HG03139 (cell line): Measurements from ENCODE around the gene MAP4K2.

ENCODE experiments used
- ATAC-seq: cut with Tn5 transposase; IDR thresholded peaks from one replicate; pipeline ENCODE4 v1.9.1; 2021; ENCODE audit not compliant: unreplicated experiment

The MAP4K2 gene

GRCh38 chr11:64755681-64756361 lies 47.2 kb downstream of the MAP4K2 start:
- ATAC-seq: no peak

GRCh38 chr11:64754919-64755662 lies 47.9 kb downstream of the MAP4K2 start:
- no peak for ATAC-seq

- ATAC-seq: no peak
These were observed 48.7 kb downstream of the MAP4K2 start for GRCh38 chr11:64754124-64754918.

- ATAC-seq: no peak
These were observed 49.5 kb downstream of the MAP4K2 start for GRCh38 chr11:64753380-64754123.

- ATAC-seq: no peak
These were observed 50.0 kb downstream of the MAP4K2 start for GRCh38 chr11:64753019-64753379.

- ATAC-seq: no peak
These were observed 50.6 kb downstream of the MAP4K2 start for GRCh38 chr11:64752175-64752970.

- ATAC-seq: no peak
These were observed 51.4 kb downstream of the MAP4K2 start for GRCh38 chr11:64751580-64751979.

- no peak for ATAC-seq
These were observed 51.9 kb downstream of the MAP4K2 start for GRCh38 chr11:64751136-64751535.

GRCh38 chr11:64750361-64751054 lies 52.5 kb downstream of the MAP4K2 start:
- no peak for ATAC-seq

- no peak for ATAC-seq
These were observed 54.9 kb downstream of the MAP4K2 start for GRCh38 chr11:64747961-64748665.

- ATAC-seq: no peak
These were observed 56.5 kb downstream of the MAP4K2 start for GRCh38 chr11:64746486-64746885.

- no peak for ATAC-seq
These were observed 57.3 kb downstream of the MAP4K2 start for GRCh38 chr11:64745521-64746328.

- no peak for ATAC-seq
These were observed 57.9 kb downstream of the MAP4K2 start for GRCh38 chr11:64745189-64745520.

GRCh38 chr11:64744544-64745188 lies 58.3 kb downstream of the MAP4K2 start:
- ATAC-seq: no peak

- ATAC-seq: no peak
These were observed 59.1 kb downstream of the MAP4K2 start, which contains the start of gene RASGRP2 for GRCh38 chr11:64743591-64744543. Gene RASGRP2, minus strand, starts transcription at chr11:64744142. Its CDS starts 1,276 bp downstream, at chr11:64742866.

GRCh38 chr11:64742889-64743590 lies 60.0 kb downstream of the MAP4K2 start:
- no peak for ATAC-seq
